NB4 (cell line): ENCODE data around the gene ITPKA.
"Not testable (repeated sequence)": the region's sequence is repeated elsewhere in the genome, so short reads cannot be mapped to it uniquely, and the experiment has no call there.

Source experiments
- DNase-seq: peaks from one replicate; pipeline ENCODE4 v3.0.0; 2010; ENCODE audit warnings: low read depth
- H3K4me3 ChIP-seq: one replicate; pipeline ENCODE4 v1.5.1; 2011; ENCODE audit warnings: mild to moderate bottlenecking, low read depth, low read length, moderate library complexity
- MYC ChIP-seq: IDR thresholded peaks from 2 replicates; pipeline ENCODE4 v1.6.1; 2011; ENCODE audit warnings: low read depth, low read length
- POLR2A ChIP-seq: IDR thresholded peaks from 2 replicates; pipeline ENCODE4 v1.6.1; 2011; ENCODE audit warnings: mild to moderate bottlenecking; ENCODE audit not compliant: insufficient read length; ENCODE audit errors: extremely low read depth
- TF ChIP-seq, protein P1 (sequence below): IDR thresholded peaks from one replicate; pipeline ENCODE4 v1.5.1; 2012; ENCODE audit warnings: low read depth, low read length
- TF ChIP-seq, protein P2 (sequence below): IDR thresholded peaks from 2 replicates; pipeline ENCODE4 v1.6.1; 2011; ENCODE audit warnings: low read depth, low read length

The ITPKA gene

GRCh38 chr15:41466711-41467110 is 27.0 kb upstream of the ITPKA start:
- TF ChIP-seq, protein P1, sequence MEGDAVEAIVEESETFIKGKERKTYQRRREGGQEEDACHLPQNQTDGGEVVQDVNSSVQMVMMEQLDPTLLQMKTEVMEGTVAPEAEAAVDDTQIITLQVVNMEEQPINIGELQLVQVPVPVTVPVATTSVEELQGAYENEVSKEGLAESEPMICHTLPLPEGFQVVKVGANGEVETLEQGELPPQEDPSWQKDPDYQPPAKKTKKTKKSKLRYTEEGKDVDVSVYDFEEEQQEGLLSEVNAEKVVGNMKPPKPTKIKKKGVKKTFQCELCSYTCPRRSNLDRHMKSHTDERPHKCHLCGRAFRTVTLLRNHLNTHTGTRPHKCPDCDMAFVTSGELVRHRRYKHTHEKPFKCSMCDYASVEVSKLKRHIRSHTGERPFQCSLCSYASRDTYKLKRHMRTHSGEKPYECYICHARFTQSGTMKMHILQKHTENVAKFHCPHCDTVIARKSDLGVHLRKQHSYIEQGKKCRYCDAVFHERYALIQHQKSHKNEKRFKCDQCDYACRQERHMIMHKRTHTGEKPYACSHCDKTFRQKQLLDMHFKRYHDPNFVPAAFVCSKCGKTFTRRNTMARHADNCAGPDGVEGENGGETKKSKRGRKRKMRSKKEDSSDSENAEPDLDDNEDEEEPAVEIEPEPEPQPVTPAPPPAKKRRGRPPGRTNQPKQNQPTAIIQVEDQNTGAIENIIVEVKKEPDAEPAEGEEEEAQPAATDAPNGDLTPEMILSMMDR: no peak
- TF ChIP-seq MYC (no peak), POLR2A (no peak)
- TF ChIP-seq, protein P2, sequence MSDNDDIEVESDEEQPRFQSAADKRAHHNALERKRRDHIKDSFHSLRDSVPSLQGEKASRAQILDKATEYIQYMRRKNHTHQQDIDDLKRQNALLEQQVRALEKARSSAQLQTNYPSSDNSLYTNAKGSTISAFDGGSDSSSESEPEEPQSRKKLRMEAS: no peak
- no peak for DNase-seq
- no peak overlapping the region for H3K4me3 ChIP-seq

- H3K4me3 ChIP-seq, DNase-seq: not testable (repeated sequence)
Measured at GRCh38 chr15:41469644-41470043, 24.0 kb upstream of the ITPKA start.

- DNase-seq: no peak
- TF ChIP-seq POLR2A: no peak
- TF ChIP-seq, protein P1: no peak
- TF ChIP-seq, protein P2: no peak
- TF ChIP-seq MYC: no peak
- H3K4me3 ChIP-seq: no peak overlapping the region
Measured at GRCh38 chr15:41473418-41473817, 20.3 kb upstream of the ITPKA start.

GRCh38 chr15:41474436-41474835 is 19.2 kb upstream of the ITPKA start:
- no peak overlapping the region for H3K4me3 ChIP-seq
- DNase-seq: no peak
- TF ChIP-seq, protein P1: no peak
- TF ChIP-seq, protein P2: no peak
- TF ChIP-seq MYC: no peak
- TF ChIP-seq POLR2A: no peak

DNA sequence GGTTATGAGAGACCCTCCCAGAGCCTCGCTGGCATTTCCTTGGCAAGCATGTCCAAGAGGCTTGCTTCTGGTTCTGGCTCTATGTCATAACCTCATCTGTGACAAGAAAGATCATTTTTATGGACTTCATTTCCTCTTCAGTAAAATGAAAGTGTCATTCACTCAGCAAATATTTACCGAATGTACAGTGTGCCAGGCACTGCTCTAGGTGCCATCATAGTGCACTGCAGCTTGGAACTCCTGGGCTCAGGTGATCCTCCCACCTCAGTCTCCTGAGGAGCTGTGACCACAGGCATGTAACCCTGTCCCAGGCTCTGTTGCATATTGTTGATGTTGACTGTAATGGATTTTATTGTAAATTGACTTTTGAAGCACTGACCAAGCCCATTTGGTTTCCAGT is 18.7 kb upstream of the ITPKA start:
- H3K4me3 ChIP-seq: no peak overlapping the region
- TF ChIP-seq, protein P2: no peak
- TF ChIP-seq MYC (no peak), POLR2A (no peak)
- TF ChIP-seq, protein P1: no peak
- no peak for DNase-seq

DNA sequence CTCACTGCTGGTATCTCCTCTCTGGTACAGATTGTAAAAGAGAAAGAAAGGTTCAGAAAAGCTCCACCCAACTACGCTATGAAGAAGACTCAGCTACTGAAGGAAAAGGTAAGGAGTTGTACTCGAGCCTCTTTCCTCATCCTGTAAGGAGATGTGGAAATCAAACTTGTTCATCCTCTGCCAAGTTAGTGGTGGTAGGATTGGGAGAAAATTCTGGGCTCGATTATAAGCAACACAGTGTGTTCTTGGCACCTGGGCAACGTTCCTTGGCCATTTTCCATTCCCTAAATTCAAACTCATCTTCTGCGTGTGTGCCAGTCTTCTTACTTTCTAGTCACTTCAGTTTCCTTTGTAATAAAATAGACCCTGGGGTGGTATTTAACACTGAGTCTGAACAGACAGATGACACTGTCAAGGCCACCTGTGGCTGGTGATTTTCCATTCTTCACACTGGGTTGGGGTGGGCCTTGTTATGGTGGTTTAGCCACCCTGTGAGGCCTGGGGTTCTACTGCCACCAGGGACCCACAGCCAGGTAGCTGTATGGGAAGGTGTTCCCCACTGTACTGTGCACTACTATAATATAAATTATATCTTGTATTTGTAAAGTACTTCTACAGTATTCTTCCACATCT is 17.1 kb upstream of the ITPKA start:
- no peak overlapping the region for H3K4me3 ChIP-seq
- TF ChIP-seq POLR2A (no peak), MYC (no peak)
- TF ChIP-seq, protein P1: no peak
- TF ChIP-seq, protein P2: no peak
- no peak for DNase-seq
